PFSK-1 (cell line): ENCODE data around the gene SIGLEC9.

Experiments
- FOXP2 ChIP-seq: optimal IDR thresholded peaks from 2 replicates; pipeline ENCODE3; 2011; ENCODE audit warnings: borderline replicate concordance, control low read depth, inconsistent platforms; ENCODE audit not compliant: insufficient read depth; ENCODE audit errors: extremely low read length, extremely low read depth
- POLR2AphosphoS5 ChIP-seq: IDR thresholded peaks from 2 replicates; pipeline ENCODE4 v1.6.1; 2012; ENCODE audit warnings: low read depth, mild to moderate bottlenecking, control low read depth, low read length, moderate library complexity
- REST ChIP-seq, 2 experiments: IDR thresholded peaks; 2 replicates each; pipeline versions ENCODE4 v1.6.1 to v1.8.0; 2011 to 2012; ENCODE audit warnings: low read depth in 2 of 2, low read length in 2 of 2, control low read depth in 1 of 2, inconsistent platforms in 1 of 2, mild to moderate bottlenecking in 1 of 2, moderate library complexity in 1 of 2; ENCODE audit not compliant: insufficient read depth in 1 of 2
- SIN3A ChIP-seq: IDR thresholded peaks from 2 replicates; pipeline ENCODE4 v1.6.1; 2012; ENCODE audit warnings: mild to moderate bottlenecking, low read length, moderate library complexity, borderline replicate concordance; ENCODE audit not compliant: insufficient read depth
- TAF1 ChIP-seq: IDR thresholded peaks from 2 replicates; pipeline ENCODE4 v1.6.1; 2012; ENCODE audit warnings: low read length, control low read depth, borderline replicate concordance; ENCODE audit not compliant: insufficient read depth

Gene SIGLEC9

GRCh38 chr19:51108066-51108804 is 16.5 kb upstream of the SIGLEC9 start, which contains the start of gene CTU1:
CTU1 (minus strand) TSS chr19:51108409; CDS start chr19:51104569, 3,840 bp downstream.
- TF ChIP-seq TAF1 (0 out of 2 replicates have a peak, but pooled peaks have one; percentile 53), SIN3A (peak; percentile 72), FOXP2 (no peak), POLR2AphosphoS5 (peak; percentile 87)

- TF ChIP-seq FOXP2 (no peak), SIN3A (no peak), TAF1 (no peak), REST (IDR thresholded peaks at IDR 0.05; ENCODE audit: insufficient read depth in 1 of 2, low read depth in 2 of 2, low read length in 2 of 2) (no peak), POLR2AphosphoS5 (no peak)
These were observed 15.9 kb upstream of the SIGLEC9 start for GRCh38 chr19:51108805-51109146.

- TF ChIP-seq SIN3A (no peak), TAF1 (no peak), FOXP2 (no peak), POLR2AphosphoS5 (no peak), REST (IDR thresholded peaks at IDR 0.05; ENCODE audit: insufficient read depth in 1 of 2, low read depth in 2 of 2, low read length in 2 of 2) (no peak)
These were observed 14.1 kb upstream of the SIGLEC9 start for GRCh38 chr19:51110666-51110971.

GRCh38 chr19:51111606-51112005 is 13.1 kb upstream of the SIGLEC9 start:
- no peak for TF ChIP-seq REST (IDR thresholded peaks at IDR 0.05; ENCODE audit: insufficient read depth in 1 of 2, low read depth in 2 of 2, low read length in 2 of 2)
- no peak for TF ChIP-seq POLR2AphosphoS5
- no peak for TF ChIP-seq SIN3A
- TF ChIP-seq TAF1, result no peak
- TF ChIP-seq FOXP2, result no peak

GRCh38 chr19:51114087-51114729 is 10.5 kb upstream of the SIGLEC9 start:
- TF ChIP-seq REST (IDR thresholded peaks at IDR 0.05; ENCODE audit: insufficient read depth in 1 of 2, low read depth in 2 of 2, low read length in 2 of 2), result no peak
- TF ChIP-seq SIN3A, result no peak
- no peak for TF ChIP-seq FOXP2
- no peak for TF ChIP-seq TAF1
- no peak for TF ChIP-seq POLR2AphosphoS5
